SU-DHL-6 (cell line): Measurements from ENCODE around the gene MTARC1.

ENCODE experiments used
- H2AFZ ChIP-seq: fragments of 200-600 bp; sonication (generic); 2 replicates; pipeline ENCODE4 v1.6.1; 2014; ENCODE audit warnings: low read depth, mild to moderate bottlenecking, moderate library complexity, mixed read lengths, antibody characterized with exemption, low read length; ENCODE audit not compliant: severe bottlenecking
- H3F3A ChIP-seq: fragments of 200-600 bp; shearing (Covaris generic); 2 replicates; pipeline ENCODE4 v1.6.0; 2016; ENCODE audit warnings: antibody characterized with exemption, mild to moderate bottlenecking; ENCODE audit not compliant: insufficient read depth
- H3K27ac ChIP-seq: fragments of 200-600 bp; sonication (generic); 2 replicates; pipeline ENCODE4 v1.5.1; 2016; ENCODE audit warnings: low read depth, mild to moderate bottlenecking, low read length, moderate library complexity, mixed read lengths
- H3K27me3 ChIP-seq: fragments of 200-600 bp; sonication (generic), shearing (Covaris generic); 2 replicates; pipeline ENCODE4 v1.6.0; 2014; ENCODE audit warnings: mild to moderate bottlenecking, low read length
- H3K36me3 ChIP-seq: fragments of 200-600 bp; sonication (generic); 2 replicates; pipeline ENCODE4 v1.6.1; 2014; ENCODE audit warnings: mild to moderate bottlenecking, low read length, mixed read lengths
- H3K4me2 ChIP-seq: fragments of 300-600, 200-600 bp; shearing (Covaris generic), sonication (generic); 2 replicates; pipeline ENCODE4 v1.6.0; 2014; ENCODE audit warnings: low read length, low read depth, mild to moderate bottlenecking; ENCODE audit not compliant: poor library complexity, severe bottlenecking
- H3K4me3 ChIP-seq: fragments of 200-600 bp; sonication (generic); 2 replicates; pipeline ENCODE4 v1.5.1; 2014; ENCODE audit warnings: antibody characterized with exemption, low read length, mild to moderate bottlenecking, mixed read lengths; ENCODE audit not compliant: insufficient read depth, poor library complexity, severe bottlenecking
- H3K79me2 ChIP-seq: fragments of 200-600 bp; sonication (generic); 2 replicates; pipeline ENCODE4 v1.6.1; 2014; ENCODE audit warnings: mild to moderate bottlenecking, low read length, moderate library complexity; ENCODE audit not compliant: insufficient read depth
- H3K9ac ChIP-seq: fragments of 200-600 bp; sonication (generic); 2 replicates; pipeline ENCODE4 v1.7.0; 2014; ENCODE audit warnings: mild to moderate bottlenecking, low read length
- H3K9me2 ChIP-seq: fragments of 200-600 bp; sonication (generic); replicated peaks from 2 replicates; pipeline ENCODE4 v1.6.1; 2014; ENCODE audit warnings: low read length; ENCODE audit not compliant: insufficient read depth
- H3K9me3 ChIP-seq: fragments of 200-600 bp; sonication (generic); 2 replicates; pipeline ENCODE4 v1.6.1; 2014; ENCODE audit warnings: low read length, mixed read lengths; ENCODE audit not compliant: insufficient read depth
- H4K20me1 ChIP-seq: fragments of 200-600 bp; sonication (generic); 2 replicates; pipeline ENCODE4 v1.6.1; 2014; ENCODE audit warnings: low read depth, mild to moderate bottlenecking, antibody characterized with exemption, low read length, moderate library complexity, mixed read lengths
- CTCF ChIP-seq: fragments of 200-600 bp; sonication (generic); IDR thresholded peaks from one replicate; pipeline ENCODE4 v1.5.1; 2017; ENCODE audit warnings: antibody characterized with exemption, mild to moderate bottlenecking, low read length, moderate library complexity; ENCODE audit not compliant: insufficient read depth, poor library complexity, severe bottlenecking
- EZH2phosphoT487 ChIP-seq: fragments of 200-600 bp; sonication (generic), shearing (Covaris generic); conservative IDR thresholded peaks from 2 replicates; pipeline ENCODE4 v1.6.1; 2018; ENCODE audit warnings: mild to moderate bottlenecking, antibody characterized with exemption, low read length, moderate library complexity, mixed read lengths

MTARC1 gene

DNA sequence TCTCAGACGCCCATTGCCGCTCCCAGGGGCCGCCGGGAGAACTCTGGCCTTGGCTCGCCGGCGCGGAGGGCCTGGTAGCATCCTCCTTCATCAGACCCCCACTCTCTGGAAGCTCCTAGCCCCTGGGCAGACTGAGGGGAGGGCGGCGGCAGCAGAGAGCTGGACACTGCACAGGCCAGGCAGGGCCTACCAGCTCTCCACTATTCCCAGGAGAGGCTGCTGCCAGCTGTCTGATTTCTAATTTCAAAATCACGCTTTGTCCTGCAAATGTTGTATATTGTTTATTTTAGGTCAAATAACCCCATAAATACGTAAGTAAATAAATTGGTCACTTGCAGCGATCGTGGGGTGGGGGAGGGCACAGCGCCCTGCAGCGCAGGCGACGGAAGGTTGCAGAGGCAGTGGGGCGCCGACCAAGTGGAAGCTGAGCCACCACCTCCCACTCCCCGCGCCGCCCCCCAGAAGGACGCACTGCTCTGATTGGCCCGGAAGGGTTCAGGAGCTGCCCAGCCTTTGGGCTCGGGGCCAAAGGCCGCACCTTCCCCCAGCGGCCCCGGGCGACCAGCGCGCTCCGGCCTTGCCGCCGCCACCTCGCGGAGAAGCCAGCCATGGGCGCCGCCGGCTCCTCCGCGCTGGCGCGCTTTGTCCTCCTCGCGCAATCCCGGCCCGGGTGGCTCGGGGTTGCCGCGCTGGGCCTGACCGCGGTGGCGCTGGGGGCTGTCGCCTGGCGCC lies at the start of gene MTARC1:
Gene MTARC1, plus strand, starts transcription at position 577 of the 732 bp plus-strand sequence. Its CDS starts 32 bp downstream, at position 609.
- no peaks in the 10 kb centered on the region for H3K9me3 ChIP-seq
- no peak within 1 kb of the TSS for H3K4me3 ChIP-seq
- H4K20me1 ChIP-seq, result no peaks in the 10 kb centered on the region
- H3K4me2 ChIP-seq, result no peak within 1 kb of the TSS
- H3K27me3 ChIP-seq, result no peaks in the 10 kb centered on the region
- H2AFZ ChIP-seq, result no peak within 1 kb of the TSS
- H3K79me2 ChIP-seq, result no peaks in the 10 kb centered on the region
- H3K36me3 ChIP-seq, result no peaks in the 10 kb centered on the region
- H3K9ac ChIP-seq, result no peak within 1 kb of the TSS
- H3F3A ChIP-seq, result no peaks in the 10 kb centered on the region
- H3K9me2 ChIP-seq, result no peaks in the 10 kb centered on the region
- TF ChIP-seq CTCF, result no peak
- no peak for TF ChIP-seq EZH2phosphoT487
- no peak within 1 kb of the TSS for H3K27ac ChIP-seq

DNA sequence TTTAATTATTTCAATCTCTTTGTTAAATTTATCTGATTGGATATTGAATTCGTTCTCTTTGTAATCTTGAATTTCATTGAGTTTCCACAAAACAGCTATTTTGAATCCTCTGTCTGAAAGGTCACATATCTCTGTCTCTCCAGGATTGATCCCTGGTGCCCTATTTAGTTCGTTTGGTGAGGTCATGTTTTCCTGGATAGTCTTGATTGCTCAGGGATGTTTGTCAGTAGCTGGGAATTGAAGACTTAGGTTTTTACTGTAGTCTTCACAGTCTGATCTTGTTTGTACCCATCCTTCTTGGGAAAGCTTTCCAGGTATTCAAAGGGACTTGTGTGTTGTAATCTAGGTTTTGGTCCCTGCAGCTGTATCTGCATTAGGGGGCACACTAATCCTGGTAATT lies 45.4 kb upstream of the MTARC1 start:
- no peaks in the 10 kb centered on the region for H3K36me3 ChIP-seq
- no peaks in the 10 kb centered on the region for H3K79me2 ChIP-seq
- H3K4me2 ChIP-seq, result no peak overlapping the region
- no peaks in the 10 kb centered on the region for H4K20me1 ChIP-seq
- TF ChIP-seq EZH2phosphoT487 (no peak), CTCF (no peak)
- H3K9me2 ChIP-seq, result no peaks in the 10 kb centered on the region
- no peaks in the 10 kb centered on the region for H3K9me3 ChIP-seq
- H3K27me3 ChIP-seq, result no peaks in the 10 kb centered on the region
- H3K27ac ChIP-seq, result no peak overlapping the region
- no peak overlapping the region for H2AFZ ChIP-seq
- no peak overlapping the region for H3K4me3 ChIP-seq
- H3F3A ChIP-seq, result no peaks in the 10 kb centered on the region
- no peak overlapping the region for H3K9ac ChIP-seq

GRCh38 chr1:220741825-220742224 lies 44.9 kb upstream of the MTARC1 start:
- Histone ChIP-seq H3K79me2 (no peaks in the 10 kb centered on the region), H3K27me3 (no peaks in the 10 kb centered on the region), H3K4me3 (no peak overlapping the region), H3K9me2 (no peaks in the 10 kb centered on the region), H3K4me2 (no peak overlapping the region), H3K9me3 (no peaks in the 10 kb centered on the region), H3K27ac (no peak overlapping the region), H2AFZ (no peak overlapping the region), H4K20me1 (no peaks in the 10 kb centered on the region), H3F3A (no peaks in the 10 kb centered on the region), H3K9ac (no peak overlapping the region), H3K36me3 (no peaks in the 10 kb centered on the region)
- TF ChIP-seq CTCF (no peak), EZH2phosphoT487 (no peak)
